Hepatocyte (in vitro differentiated cells): ENCODE data around the gene GPR183.

Experiments
- EZH2 ChIP-seq: fragments of 200-600 bp; sonication (generic); IDR thresholded peaks from 2 replicates; pipeline ENCODE4 v1.6.1; 2016; ENCODE audit warnings: antibody characterized with exemption, mild to moderate bottlenecking, borderline replicate concordance
- TF ChIP-seq, protein P1 (sequence below): fragments of 200-600 bp; sonication (generic); IDR thresholded peaks from 2 replicates; pipeline ENCODE4 v1.5.1; 2016; ENCODE audit warnings: antibody characterized with exemption, mild to moderate bottlenecking; ENCODE audit not compliant: poor library complexity

DNA sequence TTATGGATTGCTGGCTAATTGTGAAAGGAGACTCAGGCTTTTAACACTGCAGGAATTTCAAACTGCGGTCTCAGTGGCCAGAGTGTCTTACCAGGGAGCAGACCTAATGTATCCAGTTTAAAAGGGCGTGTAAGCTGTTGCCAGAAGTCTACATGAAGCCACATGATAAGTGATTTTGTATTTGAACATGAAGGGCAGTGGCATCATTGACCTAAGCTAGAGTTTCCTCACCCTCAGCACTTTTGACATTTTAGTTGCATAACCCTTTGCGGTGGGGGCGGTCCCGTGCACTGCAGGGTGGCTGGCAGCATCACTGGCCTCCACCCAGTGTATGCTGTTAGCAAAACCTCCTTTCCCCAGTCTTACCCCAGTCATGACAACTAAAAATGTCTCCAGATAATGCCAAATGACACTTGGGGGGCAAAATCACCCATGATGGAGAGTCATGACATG, 25.4 kb downstream of the GPR183 start:
- TF ChIP-seq, protein P1, sequence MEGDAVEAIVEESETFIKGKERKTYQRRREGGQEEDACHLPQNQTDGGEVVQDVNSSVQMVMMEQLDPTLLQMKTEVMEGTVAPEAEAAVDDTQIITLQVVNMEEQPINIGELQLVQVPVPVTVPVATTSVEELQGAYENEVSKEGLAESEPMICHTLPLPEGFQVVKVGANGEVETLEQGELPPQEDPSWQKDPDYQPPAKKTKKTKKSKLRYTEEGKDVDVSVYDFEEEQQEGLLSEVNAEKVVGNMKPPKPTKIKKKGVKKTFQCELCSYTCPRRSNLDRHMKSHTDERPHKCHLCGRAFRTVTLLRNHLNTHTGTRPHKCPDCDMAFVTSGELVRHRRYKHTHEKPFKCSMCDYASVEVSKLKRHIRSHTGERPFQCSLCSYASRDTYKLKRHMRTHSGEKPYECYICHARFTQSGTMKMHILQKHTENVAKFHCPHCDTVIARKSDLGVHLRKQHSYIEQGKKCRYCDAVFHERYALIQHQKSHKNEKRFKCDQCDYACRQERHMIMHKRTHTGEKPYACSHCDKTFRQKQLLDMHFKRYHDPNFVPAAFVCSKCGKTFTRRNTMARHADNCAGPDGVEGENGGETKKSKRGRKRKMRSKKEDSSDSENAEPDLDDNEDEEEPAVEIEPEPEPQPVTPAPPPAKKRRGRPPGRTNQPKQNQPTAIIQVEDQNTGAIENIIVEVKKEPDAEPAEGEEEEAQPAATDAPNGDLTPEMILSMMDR = no peak
- TF ChIP-seq EZH2 = no peak
